ENCODE measurements around the gene TMEM175.

Gene TMEM175

GRCh38 chr4:899556-899906, 32.7 kb upstream of the TMEM175 start:
- no peak for DNase-seq

- DNase-seq = no peak
Observed at GRCh38 chr4:900073-900472, 32.2 kb upstream of the TMEM175 start.

GRCh38 chr4:900721-901120, 31.5 kb upstream of the TMEM175 start:
- DNase-seq = no peak

GRCh38 chr4:901192-901910, 30.9 kb upstream of the TMEM175 start:
- no peak for DNase-seq

- DNase-seq = no peak
Observed at GRCh38 chr4:903066-904046, 28.9 kb upstream of the TMEM175 start.

GRCh38 chr4:905485-906338, 26.5 kb upstream of the TMEM175 start:
- no peak for DNase-seq

GRCh38 chr4:906339-907102, 25.7 kb upstream of the TMEM175 start:
- DNase-seq = no peak

- no peak for DNase-seq
Observed at GRCh38 chr4:907103-907400, 25.2 kb upstream of the TMEM175 start.

- DNase-seq = no peak
Observed at GRCh38 chr4:907691-908425, 24.4 kb upstream of the TMEM175 start.

GRCh38 chr4:909131-909571, 23.1 kb upstream of the TMEM175 start:
- no peak for DNase-seq

- DNase-seq = no peak
Observed at GRCh38 chr4:909821-910220, 22.4 kb upstream of the TMEM175 start.

- no peak for DNase-seq
Observed at GRCh38 chr4:910366-911091, 21.7 kb upstream of the TMEM175 start.

GRCh38 chr4:911221-911751, 21.0 kb upstream of the TMEM175 start:
- no peak for DNase-seq

GRCh38 chr4:911871-912490, 20.3 kb upstream of the TMEM175 start:
- DNase-seq = no peak

GRCh38 chr4:912548-913279, 19.5 kb upstream of the TMEM175 start:
- DNase-seq = no peak

GRCh38 chr4:913280-913618, 19.0 kb upstream of the TMEM175 start:
- DNase-seq = no peak

GRCh38 chr4:914531-914930, 17.7 kb upstream of the TMEM175 start:
- no peak for DNase-seq

- no peak for DNase-seq
Observed at GRCh38 chr4:915041-915474, 17.2 kb upstream of the TMEM175 start.

GRCh38 chr4:915595-915994, 16.7 kb upstream of the TMEM175 start:
- no peak for DNase-seq

GRCh38 chr4:917466-917865, 14.8 kb upstream of the TMEM175 start:
- no peak for DNase-seq

Data from CD4-positive, alpha-beta T cell treated with Interleukin-4 for 1 hour (primary cell).